Uterus (tissue), 2 donors: ENCODE measurements around the gene GALNT14.

Experiments used
- POLR2A ChIP-seq, 2 donors: fragments of 450-650 bp; IDR thresholded peaks; one replicate each; pipeline ENCODE4 v1.6.1; 2016; ENCODE audit warnings: antibody characterized with exemption in 2 of 2, mild to moderate bottlenecking in 1 of 2, moderate library complexity in 1 of 2
- TF ChIP-seq, protein P1 (sequence below), 4 experiments: fragments of 200-600 bp in 2 of 4; fragments of 450-650 bp in 2 of 4; sonication (generic) in 2 of 4; IDR thresholded peaks; one replicate each; pipeline ENCODE4 v1.5.1; 2016 to 2019; ENCODE audit warnings: antibody characterized with exemption in 4 of 4, mild to moderate bottlenecking in 2 of 4, moderate library complexity in 1 of 4

DNA sequence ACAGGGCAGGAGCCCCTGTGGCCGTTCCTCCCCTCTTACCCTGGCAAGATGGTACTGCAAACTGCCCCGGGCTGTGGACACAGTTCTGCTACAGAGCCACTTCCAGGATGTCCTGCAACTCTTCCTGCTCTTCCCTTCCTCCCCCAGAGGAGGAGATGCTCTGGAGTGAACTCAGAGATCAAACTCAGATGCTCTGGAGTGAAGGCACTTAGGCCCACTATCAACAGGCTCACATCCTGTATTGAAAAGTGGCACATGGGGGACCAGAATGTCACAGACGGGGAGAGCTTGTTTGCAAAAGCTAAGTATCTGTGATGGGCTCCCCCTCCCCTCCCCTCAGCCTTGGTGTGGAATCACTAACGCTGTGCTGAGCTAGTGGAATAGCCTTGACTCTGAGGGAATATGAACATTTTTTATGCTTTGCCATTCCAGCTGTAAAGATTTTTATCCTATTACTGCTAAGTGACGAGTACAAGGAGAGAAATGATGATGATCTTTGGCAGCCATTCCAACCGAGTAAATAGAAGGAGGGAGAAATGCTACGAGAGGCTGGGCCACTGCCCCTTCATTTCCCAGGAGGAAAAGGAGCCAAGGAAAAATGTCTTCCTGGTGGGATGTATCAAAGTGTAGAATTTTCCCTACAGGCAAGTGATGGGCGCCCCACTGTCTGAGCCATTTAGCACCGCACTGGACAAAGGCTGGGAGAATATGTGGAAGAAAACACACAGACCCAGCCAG lies 152.6 kb downstream of the GALNT14 start:
- TF ChIP-seq, protein P1, sequence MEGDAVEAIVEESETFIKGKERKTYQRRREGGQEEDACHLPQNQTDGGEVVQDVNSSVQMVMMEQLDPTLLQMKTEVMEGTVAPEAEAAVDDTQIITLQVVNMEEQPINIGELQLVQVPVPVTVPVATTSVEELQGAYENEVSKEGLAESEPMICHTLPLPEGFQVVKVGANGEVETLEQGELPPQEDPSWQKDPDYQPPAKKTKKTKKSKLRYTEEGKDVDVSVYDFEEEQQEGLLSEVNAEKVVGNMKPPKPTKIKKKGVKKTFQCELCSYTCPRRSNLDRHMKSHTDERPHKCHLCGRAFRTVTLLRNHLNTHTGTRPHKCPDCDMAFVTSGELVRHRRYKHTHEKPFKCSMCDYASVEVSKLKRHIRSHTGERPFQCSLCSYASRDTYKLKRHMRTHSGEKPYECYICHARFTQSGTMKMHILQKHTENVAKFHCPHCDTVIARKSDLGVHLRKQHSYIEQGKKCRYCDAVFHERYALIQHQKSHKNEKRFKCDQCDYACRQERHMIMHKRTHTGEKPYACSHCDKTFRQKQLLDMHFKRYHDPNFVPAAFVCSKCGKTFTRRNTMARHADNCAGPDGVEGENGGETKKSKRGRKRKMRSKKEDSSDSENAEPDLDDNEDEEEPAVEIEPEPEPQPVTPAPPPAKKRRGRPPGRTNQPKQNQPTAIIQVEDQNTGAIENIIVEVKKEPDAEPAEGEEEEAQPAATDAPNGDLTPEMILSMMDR (IDR thresholded peaks at IDR 0.05), result no peak
- TF ChIP-seq POLR2A (IDR thresholded peaks at IDR 0.05), result no peak
